Body of pancreas (tissue), 4 donors: ENCODE data around the gene RNF166.

Source experiments
- POLR2A ChIP-seq, 3 donors: fragments of 450-650 bp; IDR thresholded peaks; one replicate each; pipeline ENCODE4 v1.6.1; 2016; ENCODE audit warnings: antibody characterized with exemption in 3 of 3, mild to moderate bottlenecking in 2 of 3
- TF ChIP-seq, protein P1 (sequence below), 7 experiments: fragments of 450-650 bp in 4 of 7; fragments of 200-600 bp in 3 of 7; sonication (generic) in 3 of 7; IDR thresholded peaks; one replicate each; pipeline ENCODE4 v1.5.1; 2016 to 2019; ENCODE audit warnings: antibody characterized with exemption in 7 of 7

- no peak for TF ChIP-seq POLR2A (IDR thresholded peaks at IDR 0.05)
- TF ChIP-seq, protein P1, sequence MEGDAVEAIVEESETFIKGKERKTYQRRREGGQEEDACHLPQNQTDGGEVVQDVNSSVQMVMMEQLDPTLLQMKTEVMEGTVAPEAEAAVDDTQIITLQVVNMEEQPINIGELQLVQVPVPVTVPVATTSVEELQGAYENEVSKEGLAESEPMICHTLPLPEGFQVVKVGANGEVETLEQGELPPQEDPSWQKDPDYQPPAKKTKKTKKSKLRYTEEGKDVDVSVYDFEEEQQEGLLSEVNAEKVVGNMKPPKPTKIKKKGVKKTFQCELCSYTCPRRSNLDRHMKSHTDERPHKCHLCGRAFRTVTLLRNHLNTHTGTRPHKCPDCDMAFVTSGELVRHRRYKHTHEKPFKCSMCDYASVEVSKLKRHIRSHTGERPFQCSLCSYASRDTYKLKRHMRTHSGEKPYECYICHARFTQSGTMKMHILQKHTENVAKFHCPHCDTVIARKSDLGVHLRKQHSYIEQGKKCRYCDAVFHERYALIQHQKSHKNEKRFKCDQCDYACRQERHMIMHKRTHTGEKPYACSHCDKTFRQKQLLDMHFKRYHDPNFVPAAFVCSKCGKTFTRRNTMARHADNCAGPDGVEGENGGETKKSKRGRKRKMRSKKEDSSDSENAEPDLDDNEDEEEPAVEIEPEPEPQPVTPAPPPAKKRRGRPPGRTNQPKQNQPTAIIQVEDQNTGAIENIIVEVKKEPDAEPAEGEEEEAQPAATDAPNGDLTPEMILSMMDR (IDR thresholded peaks at IDR 0.05), result no peak
Observed at GRCh38 chr16:88695218-88695617, 11.0 kb downstream of the RNF166 start.
